Esophagus muscularis mucosa (tissue), 3 donors: ENCODE data around the gene DCHS1.

Source experiments
- POLR2A ChIP-seq: fragments of 450-650 bp; IDR thresholded peaks from one replicate; pipeline ENCODE4 v1.6.1; 2017; ENCODE audit warnings: antibody characterized with exemption, moderate library complexity, mild to moderate bottlenecking, low read depth
- POLR2AphosphoS5 ChIP-seq, 2 donors: sonication (generic); formaldehyde crosslinking; IDR thresholded peaks; one replicate each; pipeline ENCODE4 v1.6.1; 2017; ENCODE audit warnings: antibody characterized with exemption in 2 of 2
- TF ChIP-seq, protein P1 (sequence below), 3 experiments: fragments of 200-600 bp in 2 of 3; fragments of 450-650 bp in 1 of 3; sonication (generic) in 2 of 3; IDR thresholded peaks; one replicate each; pipeline ENCODE4 v1.5.1; 2017 to 2019; ENCODE audit warnings: antibody characterized with exemption in 3 of 3, mild to moderate bottlenecking in 2 of 3, moderate library complexity in 1 of 3

DNA sequence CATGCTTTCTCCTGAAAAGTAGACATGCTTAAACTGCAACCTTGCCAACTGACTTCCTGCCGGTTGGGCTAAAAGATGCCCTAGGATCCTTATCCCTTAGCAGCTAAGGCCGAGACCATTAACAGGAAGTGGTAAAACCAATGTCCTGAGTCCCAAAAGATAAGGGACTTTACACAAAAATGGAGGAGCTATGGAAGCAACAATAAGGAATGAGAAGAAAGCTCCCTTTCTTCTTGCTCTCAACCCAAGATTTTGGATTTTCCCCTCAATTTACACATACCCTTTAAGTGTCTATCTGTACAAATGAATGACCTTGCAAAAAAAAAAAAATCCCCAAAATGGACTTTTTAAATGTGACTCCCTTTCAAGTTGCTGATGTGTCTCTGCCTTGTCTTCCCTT, 16.4 kb upstream of the DCHS1 start:
- TF ChIP-seq, protein P1, sequence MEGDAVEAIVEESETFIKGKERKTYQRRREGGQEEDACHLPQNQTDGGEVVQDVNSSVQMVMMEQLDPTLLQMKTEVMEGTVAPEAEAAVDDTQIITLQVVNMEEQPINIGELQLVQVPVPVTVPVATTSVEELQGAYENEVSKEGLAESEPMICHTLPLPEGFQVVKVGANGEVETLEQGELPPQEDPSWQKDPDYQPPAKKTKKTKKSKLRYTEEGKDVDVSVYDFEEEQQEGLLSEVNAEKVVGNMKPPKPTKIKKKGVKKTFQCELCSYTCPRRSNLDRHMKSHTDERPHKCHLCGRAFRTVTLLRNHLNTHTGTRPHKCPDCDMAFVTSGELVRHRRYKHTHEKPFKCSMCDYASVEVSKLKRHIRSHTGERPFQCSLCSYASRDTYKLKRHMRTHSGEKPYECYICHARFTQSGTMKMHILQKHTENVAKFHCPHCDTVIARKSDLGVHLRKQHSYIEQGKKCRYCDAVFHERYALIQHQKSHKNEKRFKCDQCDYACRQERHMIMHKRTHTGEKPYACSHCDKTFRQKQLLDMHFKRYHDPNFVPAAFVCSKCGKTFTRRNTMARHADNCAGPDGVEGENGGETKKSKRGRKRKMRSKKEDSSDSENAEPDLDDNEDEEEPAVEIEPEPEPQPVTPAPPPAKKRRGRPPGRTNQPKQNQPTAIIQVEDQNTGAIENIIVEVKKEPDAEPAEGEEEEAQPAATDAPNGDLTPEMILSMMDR (IDR thresholded peaks at IDR 0.05): no peak
- TF ChIP-seq POLR2AphosphoS5 (IDR thresholded peaks at IDR 0.05) (no peak), POLR2A (no peak)
